H9 (cell line): ENCODE results near the gene ZNRF2. TPM values are rescaled to one million over a fixed set of nuclear protein-coding genes. Genes with fewer than 3 reads are reported as not detected.

Experiments used
- DNase-seq: peaks from one replicate; pipeline ENCODE4 v3.0.0-alpha.2; 2017
- H2AFZ ChIP-seq: one replicate; pipeline ENCODE4 v1.6.1; 2013; ENCODE audit warnings: mild to moderate bottlenecking, low read length, control low read depth, moderate library complexity
- H2AK5ac ChIP-seq: 2 replicates; pipeline ENCODE4 v1.6.1; 2013; ENCODE audit warnings: low read length, control low read depth, mixed read lengths; ENCODE audit not compliant: insufficient read length
- H2BK120ac ChIP-seq: one replicate; pipeline ENCODE4 v1.6.1; 2013; ENCODE audit warnings: low read depth, mild to moderate bottlenecking, low read length, control low read depth, inconsistent platforms; ENCODE audit not compliant: poor library complexity, severe bottlenecking
- H2BK12ac ChIP-seq: 2 replicates; pipeline ENCODE4 v1.6.1; 2013; ENCODE audit warnings: low read length, control low read depth, mixed read lengths, low read depth; ENCODE audit not compliant: insufficient read length
- H2BK15ac ChIP-seq: 2 replicates; pipeline ENCODE4 v1.6.1; 2013; ENCODE audit warnings: low read depth, low read length, control low read depth
- H2BK20ac ChIP-seq: one replicate; pipeline ENCODE4 v1.6.1; 2013; ENCODE audit warnings: low read depth, mild to moderate bottlenecking, low read length, control low read depth, inconsistent platforms; ENCODE audit not compliant: poor library complexity, severe bottlenecking
- H2BK5ac ChIP-seq: 2 replicates; pipeline ENCODE4 v1.6.1; 2013; ENCODE audit warnings: low read length, control low read depth, mixed read lengths; ENCODE audit not compliant: insufficient read length
- H3K14ac ChIP-seq: 2 replicates; pipeline ENCODE4 v1.6.1; 2013; ENCODE audit warnings: low read length, control low read depth; ENCODE audit not compliant: insufficient read depth
- H3K18ac ChIP-seq: 2 replicates; pipeline ENCODE4 v1.6.1; 2013; ENCODE audit warnings: low read depth, mild to moderate bottlenecking, mixed read lengths, low read length, control low read depth; ENCODE audit not compliant: insufficient read length
- H3K23ac ChIP-seq: 2 replicates; pipeline ENCODE4 v1.6.1; 2013; ENCODE audit warnings: low read length, control low read depth, mixed read lengths, low read depth; ENCODE audit not compliant: insufficient read length
- H3K23me2 ChIP-seq: 2 replicates; pipeline ENCODE4 v1.6.1; 2013; ENCODE audit warnings: low read depth, mild to moderate bottlenecking, mixed read lengths, low read length, control low read depth; ENCODE audit not compliant: insufficient read length, poor library complexity, severe bottlenecking
- H3K27ac ChIP-seq: 2 replicates; pipeline ENCODE4 v1.5.1; 2013; ENCODE audit warnings: low read length, control low read depth, mixed read lengths, low read depth; ENCODE audit not compliant: insufficient read length
- H3K27me3 ChIP-seq: 2 replicates; pipeline ENCODE4 v1.6.1; 2013; ENCODE audit warnings: low read length, control low read depth, inconsistent platforms; ENCODE audit not compliant: insufficient read depth
- H3K4ac ChIP-seq: 2 replicates; pipeline ENCODE4 v1.6.1; 2013; ENCODE audit warnings: low read depth, mild to moderate bottlenecking, control low read depth, inconsistent platforms, low read length, moderate library complexity
- H3K4me1 ChIP-seq: 2 replicates; pipeline ENCODE4 v1.6.1; 2013; ENCODE audit warnings: low read length, control low read depth, inconsistent platforms; ENCODE audit not compliant: insufficient read depth
- H3K4me2 ChIP-seq: 2 replicates; pipeline ENCODE4 v1.6.1; 2013; ENCODE audit warnings: low read length, control low read depth, mixed read lengths; ENCODE audit not compliant: insufficient read length, insufficient read depth
- H3K56ac ChIP-seq: 2 replicates; pipeline ENCODE4 v1.6.1; 2013; ENCODE audit warnings: low read depth, mild to moderate bottlenecking, mixed read lengths, low read length, control low read depth; ENCODE audit not compliant: insufficient read length
- H3K79me1 ChIP-seq: 2 replicates; pipeline ENCODE4 v1.6.1; 2013; ENCODE audit warnings: low read depth, mild to moderate bottlenecking, moderate library complexity, low read length, control low read depth, inconsistent platforms; ENCODE audit not compliant: insufficient read depth, poor library complexity, severe bottlenecking
- H3K79me2 ChIP-seq: 2 replicates; pipeline ENCODE4 v1.6.1; 2013; ENCODE audit warnings: low read length, control low read depth, inconsistent platforms; ENCODE audit not compliant: insufficient read depth
- H3K9ac ChIP-seq: 2 replicates; pipeline ENCODE4 v1.6.1; 2013; ENCODE audit warnings: low read length, control low read depth, mixed read lengths; ENCODE audit not compliant: insufficient read length; ENCODE audit errors: extremely low read depth
- H3K9me3 ChIP-seq: one replicate; pipeline ENCODE4 v1.6.1; 2013; ENCODE audit warnings: low read depth, low read length, inconsistent platforms; ENCODE audit not compliant: control insufficient read depth
- H3T11ph ChIP-seq: one replicate; pipeline ENCODE4 v1.6.1; 2013; ENCODE audit warnings: mild to moderate bottlenecking, low read length, control low read depth, inconsistent platforms
- H4K20me1 ChIP-seq: one replicate; pipeline ENCODE4 v1.6.1; 2013; ENCODE audit not compliant: control insufficient read depth, insufficient read length, insufficient read depth
- H4K5ac ChIP-seq: 2 replicates; pipeline ENCODE4 v1.6.1; 2013; ENCODE audit warnings: low read depth, mild to moderate bottlenecking, mixed read lengths, low read length, control low read depth; ENCODE audit not compliant: insufficient read length
- H4K8ac ChIP-seq: replicated peaks from 2 replicates; pipeline ENCODE4 v1.6.1; 2013; ENCODE audit warnings: low read length, control low read depth, mixed read lengths, low read depth; ENCODE audit not compliant: insufficient read length
- H4K91ac ChIP-seq: 2 replicates; pipeline ENCODE4 v1.6.1; 2013; ENCODE audit warnings: low read depth, mild to moderate bottlenecking, moderate library complexity, mixed read lengths, low read length, control low read depth; ENCODE audit not compliant: insufficient read length
- H3K27ac Mint-ChIP-seq, 3 experiments: 2 replicates in 2 of 3; 3 replicates in 1 of 3; pipeline ENCODE4 v1.8.0; 2020 to 2021; ENCODE audit warnings: mixed read lengths in 3 of 3, mild to moderate bottlenecking in 1 of 3, moderate library complexity in 1 of 3
- H3K27me3 Mint-ChIP-seq: 2 replicates; pipeline ENCODE4 v1.8.0; 2021; ENCODE audit warnings: low read depth, mild to moderate bottlenecking, moderate library complexity, mixed read lengths
- H3K36me3 Mint-ChIP-seq, 3 experiments: 2 replicates in 2 of 3; 3 replicates in 1 of 3; pipeline ENCODE4 v1.8.0; 2020 to 2021; ENCODE audit warnings: low read depth in 3 of 3, mixed read lengths in 3 of 3; ENCODE audit not compliant: insufficient read depth in 1 of 3
- H3K4me1 Mint-ChIP-seq, 2 experiments: 2 replicates each; pipeline ENCODE4 v1.8.0; 2020; ENCODE audit warnings: mixed read lengths in 2 of 2
- H3K4me3 Mint-ChIP-seq, 2 experiments: 2 replicates in 1 of 2; 3 replicates in 1 of 2; pipeline ENCODE4 v1.8.0; 2020 to 2021; ENCODE audit warnings: mild to moderate bottlenecking in 2 of 2, mixed read lengths in 2 of 2, moderate library complexity in 1 of 2
- H3K9me3 Mint-ChIP-seq, 2 experiments: 2 replicates in 1 of 2; 3 replicates in 1 of 2; pipeline ENCODE4 v1.8.0; 2020; ENCODE audit warnings: mild to moderate bottlenecking in 2 of 2, mixed read lengths in 2 of 2, moderate library complexity in 1 of 2
- WGBS: extraction: QIAGEN DNeasy Blood & Tissue Kit; methylation state at CpG from one replicate; pipeline ENCODE4 v1.1.7; 2013; ENCODE audit warnings: missing lambda C conversion rate, low lambda C conversion rate, mixed read lengths; ENCODE audit not compliant: insufficient read length; ENCODE audit errors: extremely low coverage; 5-methylcytosine and 5-hydroxymethylcytosine counted together
- total RNA-seq: library from RNA; stranded (reverse); gene quantifications from 2 replicates; pipeline ENCODE4 v1.2.1, GENCODE V29; 2021
- TF ChIP-seq, protein P1 (sequence below): fragments of 200-600 bp; sonication (generic); conservative IDR thresholded peaks from 3 replicates; pipeline ENCODE4 v1.8.0; 2021; ENCODE audit warnings: antibody characterized with exemption, mild to moderate bottlenecking

ZNRF2 gene
- total RNA-seq, 1 experiment from 2014 or later, result 16.5 TPM

DNA sequence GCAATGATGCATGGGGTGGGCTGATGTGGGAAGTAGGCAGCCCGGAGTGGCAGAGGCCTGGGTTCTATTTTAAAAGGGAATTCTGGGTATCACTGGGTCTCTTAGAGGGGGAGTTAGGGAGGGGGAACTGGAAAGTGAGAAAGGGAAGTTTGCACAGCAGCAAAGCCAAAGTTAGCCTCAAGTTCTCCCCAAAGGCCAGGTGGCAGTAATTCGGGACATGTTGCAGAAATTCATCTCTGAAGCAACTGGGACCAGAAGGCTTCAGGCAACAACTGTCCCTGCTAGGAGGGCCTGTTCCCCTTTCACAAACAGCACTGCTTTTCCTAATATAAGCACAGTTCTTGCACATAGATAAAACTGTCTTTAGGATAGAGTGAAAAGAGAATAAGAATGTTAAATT lies 126.8 kb downstream of the ZNRF2 start:
- no peak overlapping the region for H3K56ac ChIP-seq
- no peaks in the 10 kb centered on the region for H3K79me1 ChIP-seq
- no peak overlapping the region for H3K9ac ChIP-seq
- no peak overlapping the region for H2AFZ ChIP-seq
- no peak overlapping the region for H4K8ac ChIP-seq
- no peak overlapping the region for H3K4me2 ChIP-seq
- Mint-ChIP-seq H3K36me3 (peaks cover 6 to 13% (median 12%) of the 10 kb centered on the region in 3 experiments), H3K27ac (no peak overlapping the region), H3K27me3 (no peaks in the 10 kb centered on the region), H3K4me1 (peaks cover 3 to 4% of the 10 kb centered on the region in 2 experiments; a peak in 3 of 4 replicates), H3K9me3 (peaks cover 11 to 12% of the 10 kb centered on the region in 2 experiments), H3K4me3 (no peak overlapping the region)
- H3K18ac ChIP-seq, result no peak overlapping the region
- no peaks in the 10 kb centered on the region for H3K79me2 ChIP-seq
- no peak overlapping the region for H2BK120ac ChIP-seq
- H4K20me1 ChIP-seq, result no peaks in the 10 kb centered on the region
- no peak overlapping the region for H3T11ph ChIP-seq
- H2BK15ac ChIP-seq, result no peak overlapping the region
- H3K27ac ChIP-seq, result no peak overlapping the region
- WGBS, result no CpG with 5 or more reads among the region's 2 CpGs
- no peak overlapping the region for H3K23ac ChIP-seq
- H4K91ac ChIP-seq, result no peak overlapping the region
- no peaks in the 10 kb centered on the region for H3K9me3 ChIP-seq
- no peak overlapping the region for H2BK20ac ChIP-seq
- no peaks in the 10 kb centered on the region for H3K27me3 ChIP-seq
- H2BK12ac ChIP-seq, result no peak overlapping the region
- H2AK5ac ChIP-seq, result no peak overlapping the region
- no peak overlapping the region for H2BK5ac ChIP-seq
- no peak overlapping the region for H4K5ac ChIP-seq
- TF ChIP-seq, protein P1, sequence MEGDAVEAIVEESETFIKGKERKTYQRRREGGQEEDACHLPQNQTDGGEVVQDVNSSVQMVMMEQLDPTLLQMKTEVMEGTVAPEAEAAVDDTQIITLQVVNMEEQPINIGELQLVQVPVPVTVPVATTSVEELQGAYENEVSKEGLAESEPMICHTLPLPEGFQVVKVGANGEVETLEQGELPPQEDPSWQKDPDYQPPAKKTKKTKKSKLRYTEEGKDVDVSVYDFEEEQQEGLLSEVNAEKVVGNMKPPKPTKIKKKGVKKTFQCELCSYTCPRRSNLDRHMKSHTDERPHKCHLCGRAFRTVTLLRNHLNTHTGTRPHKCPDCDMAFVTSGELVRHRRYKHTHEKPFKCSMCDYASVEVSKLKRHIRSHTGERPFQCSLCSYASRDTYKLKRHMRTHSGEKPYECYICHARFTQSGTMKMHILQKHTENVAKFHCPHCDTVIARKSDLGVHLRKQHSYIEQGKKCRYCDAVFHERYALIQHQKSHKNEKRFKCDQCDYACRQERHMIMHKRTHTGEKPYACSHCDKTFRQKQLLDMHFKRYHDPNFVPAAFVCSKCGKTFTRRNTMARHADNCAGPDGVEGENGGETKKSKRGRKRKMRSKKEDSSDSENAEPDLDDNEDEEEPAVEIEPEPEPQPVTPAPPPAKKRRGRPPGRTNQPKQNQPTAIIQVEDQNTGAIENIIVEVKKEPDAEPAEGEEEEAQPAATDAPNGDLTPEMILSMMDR, result no peak
- H3K4ac ChIP-seq, result no peak overlapping the region
- no peak for DNase-seq
- H3K14ac ChIP-seq, result no peak overlapping the region
- no peaks in the 10 kb centered on the region for H3K23me2 ChIP-seq
- no peaks in the 10 kb centered on the region for H3K4me1 ChIP-seq
